ENCODE results near the gene CACNB4. TPM values are rescaled to one million over a fixed set of nuclear protein-coding genes. Genes with fewer than 3 reads are reported as not detected.

The CACNB4 gene
- total and polyA plus RNA-seq, 9 of the 15 experiments (the other 6 are each of a cell fraction or from before 2014, with no cell fraction given) = 0.01 to 0.20 (median 0.04) TPM; not detected in 1

DNA sequence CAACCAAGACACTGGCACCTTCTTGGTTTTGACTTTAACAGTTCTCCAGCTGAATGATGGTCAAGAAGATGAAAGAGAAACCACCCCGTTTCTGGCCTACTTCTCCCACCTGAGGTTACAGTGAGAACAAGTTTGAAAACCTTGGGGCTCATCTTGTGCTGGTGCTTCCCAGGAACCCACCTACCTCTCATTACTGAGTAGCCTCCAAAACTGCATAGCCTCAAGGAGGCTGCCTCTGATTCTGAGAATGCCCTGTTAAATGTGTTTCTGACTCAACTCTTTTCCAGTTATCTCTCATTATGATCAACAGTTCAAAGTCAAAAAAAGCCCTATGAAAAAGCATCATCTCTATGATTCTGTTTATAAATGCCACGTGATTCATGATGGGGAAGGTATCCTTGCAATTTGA, 121.9 kb downstream of the CACNB4 start:
- Histone ChIP-seq H3K4me1 (replicated peaks in 1 of 2; ENCODE audit: control insufficient read depth in 2 of 2, insufficient read depth in 2 of 2, low read length in 2 of 2) (no peaks in the 10 kb centered on the region), H2AFZ (ENCODE audit: low read depth, low read length) (no peak overlapping the region), H3K4me2 (ENCODE audit: insufficient read depth, low read length) (no peak overlapping the region), H3K27me3 (ENCODE audit: control insufficient read depth in 2 of 2, insufficient read depth in 2 of 2, low read length in 2 of 2) (peaks cover 28 to 29% of the 10 kb centered on the region in 2 experiments), H3K9me3 (replicated peaks; ENCODE audit: control insufficient read depth, insufficient read depth, low read depth, low read length) (no peaks in the 10 kb centered on the region), H4K20me1 (replicated peaks; ENCODE audit: control insufficient read depth, insufficient read depth, low read length) (no peaks in the 10 kb centered on the region), H3K4me3 (no peak overlapping the region), H3K9ac (ENCODE audit: insufficient read depth in 1 of 2, low read depth in 2 of 2, low read length in 2 of 2) (no peak overlapping the region), H3K9me1 (ENCODE audit: control insufficient read depth, insufficient read depth, low read length) (no peaks in the 10 kb centered on the region), H3K79me2 (ENCODE audit: control insufficient read depth, insufficient read depth, low read length) (no peaks in the 10 kb centered on the region), H3K27ac (ENCODE audit: extremely low read depth, low read depth, low read length) (no peak overlapping the region), H3K36me3 (ENCODE audit: control insufficient read depth, insufficient read depth, low read length) (no peaks in the 10 kb centered on the region)
- in situ Hi-C loops (cut with MboI) = no loop called here
- FAIRE-seq = no peak
- BruUV-seq (replicated peaks) = no TSS peak
- ATAC-seq = no peak
- whole genome bisulfite sequencing (ENCODE audit: insufficient coverage, low coverage, missing lambda C conversion rate) = 0% methylated on average over 2 of the region's 2 CpGs
- no peak for DNase-seq (ENCODE audit: extremely low read depth in 1 of 4, low spot score in 3 of 4)
- TF ChIP-seq, protein P1, sequence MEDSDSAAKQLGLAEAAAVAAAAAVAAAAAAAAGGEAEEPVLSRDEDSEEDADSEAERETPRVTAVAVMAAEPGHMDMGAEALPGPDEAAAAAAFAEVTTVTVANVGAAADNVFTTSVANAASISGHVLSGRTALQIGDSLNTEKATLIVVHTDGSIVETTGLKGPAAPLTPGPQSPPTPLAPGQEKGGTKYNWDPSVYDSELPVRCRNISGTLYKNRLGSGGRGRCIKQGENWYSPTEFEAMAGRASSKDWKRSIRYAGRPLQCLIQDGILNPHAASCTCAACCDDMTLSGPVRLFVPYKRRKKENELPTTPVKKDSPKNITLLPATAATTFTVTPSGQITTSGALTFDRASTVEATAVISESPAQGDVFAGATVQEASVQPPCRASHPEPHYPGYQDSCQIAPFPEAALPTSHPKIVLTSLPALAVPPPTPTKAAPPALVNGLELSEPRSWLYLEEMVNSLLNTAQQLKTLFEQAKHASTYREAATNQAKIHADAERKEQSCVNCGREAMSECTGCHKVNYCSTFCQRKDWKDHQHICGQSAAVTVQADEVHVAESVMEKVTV (CRISPR knock-in tag; IDR thresholded peaks at IDR 0.05) = no peak
- no peak for TF ChIP-seq HNRNPLL (IDR thresholded peaks at IDR 0.05; ENCODE audit: low read depth, low read length, poor library complexity, severe bottlenecking)
- TF ChIP-seq PHB (CRISPR knock-in tag; IDR thresholded peaks at IDR 0.05) = no peak
- TF ChIP-seq CEBPB (tag; IDR thresholded peaks at IDR 0.05) = no peak
- TF ChIP-seq RBFOX2 (IDR thresholded peaks at IDR 0.05; ENCODE audit: low read depth, low read length) = no peak
- no peak for TF ChIP-seq ZNF239 (CRISPR knock-in tag; IDR thresholded peaks at IDR 0.05)
- TF ChIP-seq CHD2 (IDR thresholded peaks at IDR 0.05; ENCODE audit: low read depth, low read length) = no peak
- TF ChIP-seq BCOR (IDR thresholded peaks at IDR 0.05) = no peak
- TF ChIP-seq, protein P2, sequence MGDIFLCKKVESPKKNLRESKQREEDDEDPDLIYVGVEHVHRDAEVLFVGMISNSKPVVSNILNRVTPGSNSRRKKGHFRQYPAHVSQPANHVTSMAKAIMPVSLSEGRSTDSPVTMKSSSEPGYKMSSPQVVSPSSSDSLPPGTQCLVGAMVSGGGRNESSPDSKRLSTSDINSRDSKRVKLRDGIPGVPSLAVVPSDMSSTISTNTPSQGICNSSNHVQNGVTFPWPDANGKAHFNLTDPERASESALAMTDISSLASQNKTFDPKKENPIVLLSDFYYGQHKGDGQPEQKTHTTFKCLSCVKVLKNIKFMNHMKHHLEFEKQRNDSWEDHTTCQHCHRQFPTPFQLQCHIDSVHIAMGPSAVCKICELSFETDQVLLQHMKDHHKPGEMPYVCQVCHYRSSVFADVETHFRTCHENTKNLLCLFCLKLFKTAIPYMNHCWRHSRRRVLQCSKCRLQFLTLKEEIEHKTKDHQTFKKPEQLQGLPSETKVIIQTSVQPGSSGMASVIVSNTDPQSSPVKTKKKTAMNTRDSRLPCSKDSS (IDR thresholded peaks at IDR 0.05; ENCODE audit: low read depth, partially characterized antibody) = no peak
- TF ChIP-seq NCOA6 (IDR thresholded peaks at IDR 0.05) = no peak
- TF ChIP-seq ZNF75A (CRISPR knock-in tag; IDR thresholded peaks at IDR 0.05) = no peak
- TF ChIP-seq, protein P3, sequence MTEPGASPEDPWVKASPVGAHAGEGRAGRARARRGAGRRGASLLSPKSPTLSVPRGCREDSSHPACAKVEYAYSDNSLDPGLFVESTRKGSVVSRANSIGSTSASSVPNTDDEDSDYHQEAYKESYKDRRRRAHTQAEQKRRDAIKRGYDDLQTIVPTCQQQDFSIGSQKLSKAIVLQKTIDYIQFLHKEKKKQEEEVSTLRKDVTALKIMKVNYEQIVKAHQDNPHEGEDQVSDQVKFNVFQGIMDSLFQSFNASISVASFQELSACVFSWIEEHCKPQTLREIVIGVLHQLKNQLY (CRISPR knock-in tag; conservative IDR thresholded peaks at IDR 0.05) = no peak
- POLR2A ChIA-PET = interaction anchor here (1.2 to 1.5 kb wide), 4 partner anchors 9 to 48 kb away, joined by 3 to 4 read pairs (median 4); no protein-coding TSS in a partner anchor
- CTCF ChIA-PET (ENCODE audit: low intra/inter-chr PET ratio) = no interaction called here
- intact Hi-C loops (cut with micrococcal nuclease) = no loop called here

All from K562 (cell line).